ENCODE data around the gene ZDHHC14. TPM values are rescaled to one million over a fixed set of nuclear protein-coding genes. Genes with fewer than 3 reads are reported as not detected.

The ZDHHC14 gene
- total RNA-seq, 1 experiment from 2014 or later = 1.7 TPM

GRCh38 chr6:157445277-157446009, 64.5 kb downstream of the ZDHHC14 start:
- no peak overlapping the region; a peak in 1 of 7 replicates for H3K27ac Mint-ChIP-seq
- H3K56ac ChIP-seq (ENCODE audit: insufficient read length, low read depth, low read length) = no peak overlapping the region
- no CpG with 5 or more reads among the region's 10 CpGs for WGBS (ENCODE audit: extremely low coverage, insufficient read length, low lambda C conversion rate)
- H3K27me3 Mint-ChIP-seq (ENCODE audit: low read depth) = peaks cover 1% of the 10 kb centered on the region; the same call in 1 of the 2 replicates
- no peak overlapping the region for H3K18ac ChIP-seq (ENCODE audit: insufficient read length, low read depth, low read length)
- DNase-seq = no peak
- H2BK15ac ChIP-seq (ENCODE audit: low read depth, low read length) = no peak overlapping the region
- H3K9me3 Mint-ChIP-seq = no peaks in the 10 kb centered on the region
- H4K5ac ChIP-seq (ENCODE audit: insufficient read length, low read depth, low read length) = no peak overlapping the region
- H2AK5ac ChIP-seq (ENCODE audit: insufficient read length, low read length) = no peak overlapping the region
- H2BK5ac ChIP-seq (ENCODE audit: insufficient read length, low read length) = no peak overlapping the region
- H3K4me1 ChIP-seq (ENCODE audit: insufficient read depth, low read length) = no peaks in the 10 kb centered on the region
- H4K8ac ChIP-seq (replicated peaks; ENCODE audit: insufficient read length, low read depth, low read length) = no peak overlapping the region
- peaks cover 0 to 4% of the 10 kb centered on the region in 2 experiments; a peak in 2 of 4 replicates for H3K4me1 Mint-ChIP-seq
- no peak overlapping the region for H3K4me2 ChIP-seq (ENCODE audit: insufficient read depth, insufficient read length, low read length)
- no peaks in the 10 kb centered on the region for H3K9me3 ChIP-seq (ENCODE audit: control insufficient read depth, low read depth, low read length)
- H2BK120ac ChIP-seq (ENCODE audit: low read depth, low read length, poor library complexity, severe bottlenecking) = no peak overlapping the region
- H3K36me3 Mint-ChIP-seq (ENCODE audit: insufficient read depth in 1 of 3, low read depth in 3 of 3) = no peaks in the 10 kb centered on the region
- no peak overlapping the region for H2BK12ac ChIP-seq (ENCODE audit: insufficient read length, low read depth, low read length)
- TF ChIP-seq, protein P1, sequence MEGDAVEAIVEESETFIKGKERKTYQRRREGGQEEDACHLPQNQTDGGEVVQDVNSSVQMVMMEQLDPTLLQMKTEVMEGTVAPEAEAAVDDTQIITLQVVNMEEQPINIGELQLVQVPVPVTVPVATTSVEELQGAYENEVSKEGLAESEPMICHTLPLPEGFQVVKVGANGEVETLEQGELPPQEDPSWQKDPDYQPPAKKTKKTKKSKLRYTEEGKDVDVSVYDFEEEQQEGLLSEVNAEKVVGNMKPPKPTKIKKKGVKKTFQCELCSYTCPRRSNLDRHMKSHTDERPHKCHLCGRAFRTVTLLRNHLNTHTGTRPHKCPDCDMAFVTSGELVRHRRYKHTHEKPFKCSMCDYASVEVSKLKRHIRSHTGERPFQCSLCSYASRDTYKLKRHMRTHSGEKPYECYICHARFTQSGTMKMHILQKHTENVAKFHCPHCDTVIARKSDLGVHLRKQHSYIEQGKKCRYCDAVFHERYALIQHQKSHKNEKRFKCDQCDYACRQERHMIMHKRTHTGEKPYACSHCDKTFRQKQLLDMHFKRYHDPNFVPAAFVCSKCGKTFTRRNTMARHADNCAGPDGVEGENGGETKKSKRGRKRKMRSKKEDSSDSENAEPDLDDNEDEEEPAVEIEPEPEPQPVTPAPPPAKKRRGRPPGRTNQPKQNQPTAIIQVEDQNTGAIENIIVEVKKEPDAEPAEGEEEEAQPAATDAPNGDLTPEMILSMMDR (conservative IDR thresholded peaks at IDR 0.05) = no peak
- no peak overlapping the region for H3K4ac ChIP-seq (ENCODE audit: low read depth, low read length)
- H3K23me2 ChIP-seq (ENCODE audit: insufficient read length, low read depth, low read length, poor library complexity, severe bottlenecking) = no peaks in the 10 kb centered on the region
- no peak overlapping the region for H3T11ph ChIP-seq (ENCODE audit: low read length)
- H3K79me2 ChIP-seq (ENCODE audit: insufficient read depth, low read length) = no peaks in the 10 kb centered on the region
- H4K91ac ChIP-seq (ENCODE audit: insufficient read length, low read depth, low read length) = no peak overlapping the region
- no peaks in the 10 kb centered on the region for H3K27me3 ChIP-seq (ENCODE audit: insufficient read depth, low read length)
- no peak overlapping the region for H3K9ac ChIP-seq (ENCODE audit: extremely low read depth, insufficient read length, low read length)
- H3K4me3 Mint-ChIP-seq = no peak overlapping the region
- H3K27ac ChIP-seq (ENCODE audit: insufficient read length, low read depth, low read length) = no peak overlapping the region
- H3K79me1 ChIP-seq (ENCODE audit: insufficient read depth, low read depth, low read length, poor library complexity, severe bottlenecking) = no peaks in the 10 kb centered on the region
- H2AFZ ChIP-seq (ENCODE audit: low read length) = no peak overlapping the region
- H3K14ac ChIP-seq (ENCODE audit: insufficient read depth, low read length) = no peak overlapping the region
- H3K23ac ChIP-seq (ENCODE audit: insufficient read length, low read depth, low read length) = no peak overlapping the region
- no peak overlapping the region for H2BK20ac ChIP-seq (ENCODE audit: low read depth, low read length, poor library complexity, severe bottlenecking)
- H4K20me1 ChIP-seq (ENCODE audit: control insufficient read depth, insufficient read depth, insufficient read length) = no peaks in the 10 kb centered on the region

Data from H9 (cell line).